ENCODE data around the gene MED13L.

Gene MED13L

DNA sequence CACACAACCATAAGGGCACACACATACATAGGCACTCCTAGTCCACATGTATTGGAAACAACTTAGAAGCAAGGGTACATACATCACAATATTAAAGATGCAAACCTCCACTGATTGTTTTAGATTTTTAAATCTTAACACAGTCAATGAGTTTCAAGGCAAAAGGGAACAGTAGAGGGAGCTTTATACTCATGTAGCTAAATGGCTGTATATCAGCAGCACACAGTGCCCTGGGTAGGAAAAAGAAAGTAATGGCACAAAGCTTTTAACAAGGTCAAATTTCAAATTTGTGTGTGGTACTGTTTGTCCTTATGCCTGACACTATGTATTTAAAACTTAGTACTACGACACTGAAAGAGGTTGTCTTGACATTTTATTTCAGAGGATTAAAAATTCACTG lies 262.0 kb downstream of the MED13L start:
- no peak for DNase-seq (ENCODE audit: low read depth, low spot score)
- TF ChIP-seq SUZ12 (IDR thresholded peaks at IDR 0.05; ENCODE audit: extremely low read depth, insufficient read depth, insufficient read length), result no peak
- no peak for TF ChIP-seq ZNF274 (IDR thresholded peaks at IDR 0.05; ENCODE audit: low read depth, low read length)
- no peak for TF ChIP-seq YY1 (IDR thresholded peaks at IDR 0.05; ENCODE audit: insufficient read depth, insufficient read length)

DNA sequence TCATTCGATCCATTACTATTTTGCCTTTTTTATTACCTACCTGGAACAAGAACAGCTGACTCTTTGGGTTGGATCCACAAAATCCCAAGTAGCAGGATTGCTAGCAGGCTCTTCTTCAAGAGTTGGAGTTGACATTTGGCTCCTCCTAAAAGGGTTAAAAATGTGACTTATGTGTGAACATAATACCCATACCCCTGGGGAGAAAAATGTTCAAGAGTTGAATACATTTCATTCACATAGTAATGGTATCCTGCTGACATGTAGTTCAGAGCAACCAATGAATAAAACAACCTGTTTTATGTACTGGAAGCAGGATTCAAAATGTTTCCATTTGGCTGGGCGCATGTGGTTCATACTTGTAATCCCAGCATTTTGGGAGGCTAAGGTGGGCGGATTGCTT lies 264.7 kb downstream of the MED13L start:
- no peak overlapping the region for H3K9ac ChIP-seq (ENCODE audit: insufficient read length, low read depth)
- no peak for TF ChIP-seq YY1 (IDR thresholded peaks at IDR 0.05; ENCODE audit: insufficient read depth, insufficient read length)
- TF ChIP-seq SUZ12 (IDR thresholded peaks at IDR 0.05; ENCODE audit: extremely low read depth, insufficient read depth, insufficient read length), result no peak
- no peak for TF ChIP-seq ZNF274 (IDR thresholded peaks at IDR 0.05; ENCODE audit: low read depth, low read length)
- no peak overlapping the region for H3K4me3 ChIP-seq (ENCODE audit: insufficient read length, low read depth)
- no peak for DNase-seq (ENCODE audit: low read depth, low spot score)
- no peaks in the 10 kb centered on the region for H3K4me1 ChIP-seq (ENCODE audit: insufficient read depth, insufficient read length)
- H3K36me3 ChIP-seq (ENCODE audit: insufficient read depth, insufficient read length, low read length), result peaks cover 63% of the 10 kb centered on the region
- no peaks in the 10 kb centered on the region for H3K9me3 ChIP-seq (ENCODE audit: insufficient read depth, low read length)
- no peaks in the 10 kb centered on the region for H3K27me3 ChIP-seq (ENCODE audit: insufficient read depth, insufficient read length)

More for the DNA sequence above, 262.0 kb downstream of the MED13L start:
- Histone ChIP-seq H3K27me3 (ENCODE audit: insufficient read depth, insufficient read length) (no peaks in the 10 kb centered on the region), H3K9me3 (ENCODE audit: insufficient read depth, low read length) (no peaks in the 10 kb centered on the region), H3K4me1 (ENCODE audit: insufficient read depth, insufficient read length) (no peaks in the 10 kb centered on the region), H3K4me3 (ENCODE audit: insufficient read length, low read depth) (no peak overlapping the region), H3K36me3 (ENCODE audit: insufficient read depth, insufficient read length, low read length) (peaks cover 63% of the 10 kb centered on the region), H3K9ac (ENCODE audit: insufficient read length, low read depth) (no peak overlapping the region)

GRCh38 chr12:116011217-116011616 lies 266.3 kb downstream of the MED13L start:
- TF ChIP-seq ZNF274 (IDR thresholded peaks at IDR 0.05; ENCODE audit: low read depth, low read length) (no peak), SUZ12 (IDR thresholded peaks at IDR 0.05; ENCODE audit: extremely low read depth, insufficient read depth, insufficient read length) (no peak), YY1 (IDR thresholded peaks at IDR 0.05; ENCODE audit: insufficient read depth, insufficient read length) (no peak)
- H3K9ac ChIP-seq (ENCODE audit: insufficient read length, low read depth), result no peak overlapping the region
- H3K36me3 ChIP-seq (ENCODE audit: insufficient read depth, insufficient read length, low read length), result peaks cover 73% of the 10 kb centered on the region
- no peaks in the 10 kb centered on the region for H3K9me3 ChIP-seq (ENCODE audit: insufficient read depth, low read length)
- H3K4me3 ChIP-seq (ENCODE audit: insufficient read length, low read depth), result no peak overlapping the region
- no peak for DNase-seq (ENCODE audit: low read depth, low spot score)
- H3K4me1 ChIP-seq (ENCODE audit: insufficient read depth, insufficient read length), result no peaks in the 10 kb centered on the region
- no peaks in the 10 kb centered on the region for H3K27me3 ChIP-seq (ENCODE audit: insufficient read depth, insufficient read length)

- TF ChIP-seq ZNF274 (IDR thresholded peaks at IDR 0.05; ENCODE audit: low read depth, low read length) (no peak), SUZ12 (IDR thresholded peaks at IDR 0.05; ENCODE audit: extremely low read depth, insufficient read depth, insufficient read length) (no peak), YY1 (IDR thresholded peaks at IDR 0.05; ENCODE audit: insufficient read depth, insufficient read length) (no peak)
- no peak overlapping the region for H3K9ac ChIP-seq (ENCODE audit: insufficient read length, low read depth)
- no peaks in the 10 kb centered on the region for H3K9me3 ChIP-seq (ENCODE audit: insufficient read depth, low read length)
- no peaks in the 10 kb centered on the region for H3K27me3 ChIP-seq (ENCODE audit: insufficient read depth, insufficient read length)
- no peaks in the 10 kb centered on the region for H3K4me1 ChIP-seq (ENCODE audit: insufficient read depth, insufficient read length)
- DNase-seq (ENCODE audit: low read depth, low spot score), result no peak
- peaks cover 80% of the 10 kb centered on the region for H3K36me3 ChIP-seq (ENCODE audit: insufficient read depth, insufficient read length, low read length)
- H3K4me3 ChIP-seq (ENCODE audit: insufficient read length, low read depth), result no peak overlapping the region
These were observed 267.0 kb downstream of the MED13L start for GRCh38 chr12:116010467-116010866.

- TF ChIP-seq SUZ12 (IDR thresholded peaks at IDR 0.05; ENCODE audit: extremely low read depth, insufficient read depth, insufficient read length) (no peak), ZNF274 (IDR thresholded peaks at IDR 0.05; ENCODE audit: low read depth, low read length) (no peak), YY1 (IDR thresholded peaks at IDR 0.05; ENCODE audit: insufficient read depth, insufficient read length) (no peak)
- H3K9me3 ChIP-seq (ENCODE audit: insufficient read depth, low read length), result no peaks in the 10 kb centered on the region
- no peaks in the 10 kb centered on the region for H3K4me1 ChIP-seq (ENCODE audit: insufficient read depth, insufficient read length)
- DNase-seq (ENCODE audit: low read depth, low spot score), result no peak
- peaks cover 81% of the 10 kb centered on the region for H3K36me3 ChIP-seq (ENCODE audit: insufficient read depth, insufficient read length, low read length)
- H3K9ac ChIP-seq (ENCODE audit: insufficient read length, low read depth), result no peak overlapping the region
- no peak overlapping the region for H3K4me3 ChIP-seq (ENCODE audit: insufficient read length, low read depth)
- H3K27me3 ChIP-seq (ENCODE audit: insufficient read depth, insufficient read length), result no peaks in the 10 kb centered on the region
These were observed 267.7 kb downstream of the MED13L start for GRCh38 chr12:116009805-116010204.

DNA sequence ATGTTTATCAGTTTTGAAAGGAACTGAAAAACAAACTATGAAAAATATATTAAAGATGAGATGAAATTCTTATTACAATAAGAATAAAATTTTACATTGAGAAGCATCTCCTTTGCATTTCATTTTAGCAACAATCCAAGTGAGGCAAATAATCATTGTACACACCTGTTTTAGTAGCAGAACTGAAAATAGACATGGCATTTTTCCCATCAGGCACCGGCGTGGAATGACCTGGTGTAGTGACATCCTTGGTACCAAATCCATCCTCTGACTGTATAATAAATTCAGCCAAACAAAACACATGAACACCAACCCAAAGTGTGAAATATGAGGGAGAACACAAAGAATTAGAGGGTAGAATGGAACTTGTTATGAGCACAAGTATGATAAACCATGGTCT lies 271.4 kb downstream of the MED13L start:
- no peak overlapping the region for H3K9ac ChIP-seq (ENCODE audit: insufficient read length, low read depth)
- H3K9me3 ChIP-seq (ENCODE audit: insufficient read depth, low read length), result no peaks in the 10 kb centered on the region
- H3K27me3 ChIP-seq (ENCODE audit: insufficient read depth, insufficient read length), result no peaks in the 10 kb centered on the region
- H3K36me3 ChIP-seq (ENCODE audit: insufficient read depth, insufficient read length, low read length), result peaks cover 80% of the 10 kb centered on the region
- no peaks in the 10 kb centered on the region for H3K4me1 ChIP-seq (ENCODE audit: insufficient read depth, insufficient read length)
- no peak for DNase-seq (ENCODE audit: low read depth, low spot score)
- H3K4me3 ChIP-seq (ENCODE audit: insufficient read length, low read depth), result no peak overlapping the region
- no peak for TF ChIP-seq ZNF274 (IDR thresholded peaks at IDR 0.05; ENCODE audit: low read depth, low read length)
- TF ChIP-seq YY1 (IDR thresholded peaks at IDR 0.05; ENCODE audit: insufficient read depth, insufficient read length), result no peak
- TF ChIP-seq SUZ12 (IDR thresholded peaks at IDR 0.05; ENCODE audit: extremely low read depth, insufficient read depth, insufficient read length), result no peak

GRCh38 chr12:116002890-116003536 lies 274.5 kb downstream of the MED13L start:
- no peak for TF ChIP-seq ZNF274 (IDR thresholded peaks at IDR 0.05; ENCODE audit: low read depth, low read length)
- no peak for TF ChIP-seq YY1 (IDR thresholded peaks at IDR 0.05; ENCODE audit: insufficient read depth, insufficient read length)
- TF ChIP-seq SUZ12 (IDR thresholded peaks at IDR 0.05; ENCODE audit: extremely low read depth, insufficient read depth, insufficient read length), result no peak
- DNase-seq (ENCODE audit: low read depth, low spot score), result no peak
- Histone ChIP-seq H3K4me3 (ENCODE audit: insufficient read length, low read depth) (no peak overlapping the region), H3K27me3 (ENCODE audit: insufficient read depth, insufficient read length) (no peaks in the 10 kb centered on the region), H3K36me3 (ENCODE audit: insufficient read depth, insufficient read length, low read length) (peaks cover 71% of the 10 kb centered on the region), H3K9me3 (ENCODE audit: insufficient read depth, low read length) (no peaks in the 10 kb centered on the region), H3K4me1 (ENCODE audit: insufficient read depth, insufficient read length) (no peaks in the 10 kb centered on the region), H3K9ac (ENCODE audit: insufficient read length, low read depth) (no peak overlapping the region)

Data from NT2/D1 (cell line).